ENCODE measurements around the gene CDC5L.

DNA sequence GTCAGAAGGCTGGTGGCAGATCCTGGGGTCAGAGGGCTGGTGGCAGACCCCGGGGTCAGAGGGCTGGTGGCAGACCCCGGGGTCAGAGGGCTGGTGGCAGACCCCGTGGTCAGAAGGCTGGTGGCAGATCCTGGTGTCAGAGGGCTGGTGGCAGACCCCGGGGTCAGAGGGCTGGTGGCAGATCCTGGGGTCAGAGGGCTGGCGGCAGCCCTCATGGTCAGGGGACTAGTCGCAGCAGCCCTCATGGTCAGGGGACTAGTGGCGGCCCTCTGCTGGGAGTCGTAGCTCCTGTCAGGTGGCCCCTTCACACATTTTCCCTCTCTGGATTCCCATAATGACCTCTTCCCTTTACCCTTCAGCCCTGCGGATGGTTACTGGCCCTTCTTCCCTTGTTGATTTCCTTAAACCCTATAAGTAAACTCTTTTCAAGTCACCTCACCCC, 86.7 kb downstream of the CDC5L start:
- no peak for TF ChIP-seq CTBP1 (IDR thresholded peaks at IDR 0.05; ENCODE audit: borderline replicate concordance)
- TF ChIP-seq ZNF384 (IDR thresholded peaks at IDR 0.05) = no peak
- TF ChIP-seq FOXK2 (IDR thresholded peaks at IDR 0.05) = no peak
- TF ChIP-seq FOXM1 (IDR thresholded peaks at IDR 0.05; ENCODE audit: borderline replicate concordance) = no peak
- no peak for TF ChIP-seq BHLHE40 (IDR thresholded peaks at IDR 0.05; ENCODE audit: borderline replicate concordance)
- no peak for TF ChIP-seq ELF4 (IDR thresholded peaks at IDR 0.05)
- TF ChIP-seq TARDBP (IDR thresholded peaks at IDR 0.05) = no peak

Data from HEK293T (cell line).